Spleen (tissue), 7 donors: ENCODE measurements around the gene THRSP.

Experiments used
- POLR2A ChIP-seq, 3 donors: fragments of 450-650 bp; IDR thresholded peaks; one replicate each; pipeline ENCODE4 v1.5.1; 2017; ENCODE audit warnings: antibody characterized with exemption in 3 of 3, mild to moderate bottlenecking in 1 of 3
- POLR2AphosphoS5 ChIP-seq, 3 donors: sonication (generic); formaldehyde crosslinking; IDR thresholded peaks; one replicate each; pipeline ENCODE4 v1.5.1; 2017; ENCODE audit warnings: antibody characterized with exemption in 3 of 3
- TF ChIP-seq, protein P1 (sequence below), 11 experiments: fragments of 200-600 bp in 7 of 11; fragments of 450-650 bp in 4 of 11; sonication (generic) in 4 of 11; IDR thresholded peaks in 8 of 11; conservative IDR thresholded peaks in 3 of 11; 1 replicate in 7 of 11; 2 replicates in 4 of 11; pipeline versions ENCODE4 v1.4.0 to v1.8.0; 2016 to 2021; ENCODE audit warnings: antibody characterized with exemption in 11 of 11, inconsistent platforms in 4 of 11, mild to moderate bottlenecking in 1 of 11
- donor health status: DM: no; HTN: no; CAD: no; lungs with moderate emphysema.
- donor health status: DM: no; HTN: no; CAD: no.
- donor health status: DM: no; HTN: no; CAD: no.

DNA sequence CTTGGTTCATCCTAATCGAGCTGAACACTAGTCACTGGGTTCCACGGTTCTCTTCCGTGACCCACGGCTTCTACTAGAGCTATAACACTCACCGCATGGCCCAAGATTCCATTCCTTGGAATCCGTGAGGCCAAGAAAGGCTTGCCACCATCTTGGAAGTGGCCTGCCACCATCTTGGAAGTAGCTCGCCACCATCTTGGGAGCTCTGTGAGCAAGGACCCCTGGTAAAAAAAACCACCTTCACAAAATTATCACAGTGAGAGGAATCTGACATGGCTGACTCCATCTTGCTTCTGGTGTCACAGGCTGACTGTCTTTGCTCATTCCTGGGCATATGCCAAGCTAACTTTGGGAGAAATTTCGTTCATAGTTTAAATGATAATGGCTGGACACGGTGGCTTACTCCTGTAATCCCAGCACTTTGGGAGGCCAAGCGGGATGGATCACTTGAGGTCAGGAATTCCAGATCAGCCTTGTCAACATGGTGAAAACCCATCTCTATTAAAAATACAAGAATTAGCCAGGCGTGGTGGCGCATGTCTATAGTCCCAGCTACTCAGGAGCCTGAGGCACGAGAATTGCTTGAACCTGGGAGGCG lies 21.7 kb upstream of the THRSP start:
- TF ChIP-seq, protein P1, sequence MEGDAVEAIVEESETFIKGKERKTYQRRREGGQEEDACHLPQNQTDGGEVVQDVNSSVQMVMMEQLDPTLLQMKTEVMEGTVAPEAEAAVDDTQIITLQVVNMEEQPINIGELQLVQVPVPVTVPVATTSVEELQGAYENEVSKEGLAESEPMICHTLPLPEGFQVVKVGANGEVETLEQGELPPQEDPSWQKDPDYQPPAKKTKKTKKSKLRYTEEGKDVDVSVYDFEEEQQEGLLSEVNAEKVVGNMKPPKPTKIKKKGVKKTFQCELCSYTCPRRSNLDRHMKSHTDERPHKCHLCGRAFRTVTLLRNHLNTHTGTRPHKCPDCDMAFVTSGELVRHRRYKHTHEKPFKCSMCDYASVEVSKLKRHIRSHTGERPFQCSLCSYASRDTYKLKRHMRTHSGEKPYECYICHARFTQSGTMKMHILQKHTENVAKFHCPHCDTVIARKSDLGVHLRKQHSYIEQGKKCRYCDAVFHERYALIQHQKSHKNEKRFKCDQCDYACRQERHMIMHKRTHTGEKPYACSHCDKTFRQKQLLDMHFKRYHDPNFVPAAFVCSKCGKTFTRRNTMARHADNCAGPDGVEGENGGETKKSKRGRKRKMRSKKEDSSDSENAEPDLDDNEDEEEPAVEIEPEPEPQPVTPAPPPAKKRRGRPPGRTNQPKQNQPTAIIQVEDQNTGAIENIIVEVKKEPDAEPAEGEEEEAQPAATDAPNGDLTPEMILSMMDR (IDR thresholded peaks at IDR 0.05 in 8 of 11, conservative IDR thresholded peaks at IDR 0.05 in 3 of 11) = no peak
- no peak for TF ChIP-seq POLR2AphosphoS5 (IDR thresholded peaks at IDR 0.05)
- no peak for TF ChIP-seq POLR2A (IDR thresholded peaks at IDR 0.05)
